GM23338 (cell line): ENCODE data around the gene TPD52L2.

Experiments used
- CREB1 ChIP-seq: fragments of 250-450 bp; sonication (Bioruptor Pico); IDR thresholded peaks from 2 replicates; pipeline ENCODE4 v1.5.0; 2020; ENCODE audit warnings: low read depth, mild to moderate bottlenecking, moderate library complexity
- EZH2 ChIP-seq: fragments of 200-600 bp; sonication (generic); IDR thresholded peaks from one replicate; pipeline ENCODE4 v1.8.0; 2017; ENCODE audit warnings: antibody characterized with exemption, mild to moderate bottlenecking, low read depth; ENCODE audit not compliant: unreplicated experiment
- EZH2phosphoT487 ChIP-seq: fragments of 200-600 bp; sonication (generic); IDR thresholded peaks from one replicate; pipeline ENCODE4 v1.8.1; 2018; ENCODE audit warnings: antibody characterized with exemption; ENCODE audit not compliant: unreplicated experiment
- JUNB ChIP-seq: IDR thresholded peaks from one replicate; pipeline ENCODE4 v1.6.1; 2016; ENCODE audit warnings: antibody characterized with exemption; ENCODE audit not compliant: unreplicated experiment
- NANOG ChIP-seq: IDR thresholded peaks from 2 replicates; pipeline ENCODE4 v1.6.1; 2016; ENCODE audit warnings: antibody characterized with exemption, borderline replicate concordance
- POLR2AphosphoS5 ChIP-seq: IDR thresholded peaks from 2 replicates; pipeline ENCODE4 v1.6.1; 2016; ENCODE audit warnings: antibody characterized with exemption, low read depth
- STAT1 ChIP-seq: IDR thresholded peaks from one replicate; pipeline ENCODE4 v1.6.1; 2016; ENCODE audit warnings: antibody characterized with exemption; ENCODE audit not compliant: unreplicated experiment
- ZNF114 ChIP-seq: fragments of 250-450 bp; sonication (Bioruptor Pico); IDR thresholded peaks from 2 replicates; pipeline ENCODE4 v1.5.0; 2020; ENCODE audit warnings: mild to moderate bottlenecking, moderate library complexity
- TF ChIP-seq, protein P1 (sequence below), 2 experiments: fragments of 200-600 bp in 1 of 2; sonication (generic) in 1 of 2; conservative IDR thresholded peaks; 2 replicates each; pipeline versions ENCODE4 v1.5.1 to v1.6.1; 2016 to 2017; ENCODE audit warnings: antibody characterized with exemption in 2 of 2, low read depth in 2 of 2, mild to moderate bottlenecking in 2 of 2, moderate library complexity in 1 of 2
- TF ChIP-seq, protein P2 (sequence below): IDR thresholded peaks from one replicate; pipeline ENCODE4 v1.6.1; 2018; ENCODE audit warnings: antibody characterized with exemption; ENCODE audit not compliant: unreplicated experiment
- TF ChIP-seq, protein P3 (sequence below): IDR thresholded peaks from 2 replicates; pipeline ENCODE4 v1.6.1; 2016; ENCODE audit warnings: antibody characterized with exemption

DNA sequence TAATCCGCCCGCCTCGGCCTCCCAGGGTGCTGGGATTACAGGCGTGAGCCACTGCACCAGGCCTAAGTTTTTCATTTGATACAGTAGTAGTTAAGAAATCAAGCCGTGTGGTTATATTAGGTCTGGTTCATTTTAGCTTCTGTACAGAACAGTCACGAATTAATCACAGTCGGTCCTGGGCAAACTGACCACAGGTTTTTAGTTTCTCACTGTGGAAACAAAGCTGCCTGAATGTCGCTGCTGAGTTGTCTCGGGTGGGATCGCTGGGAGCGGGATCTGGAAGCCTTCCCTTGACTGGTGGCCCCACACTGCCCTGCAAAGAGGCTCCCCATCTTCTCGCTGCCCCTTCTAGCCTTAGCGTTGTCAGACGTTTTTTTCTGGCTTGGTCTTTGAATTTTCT, 72.5 kb downstream of the TPD52L2 start:
- TF ChIP-seq, protein P1, sequence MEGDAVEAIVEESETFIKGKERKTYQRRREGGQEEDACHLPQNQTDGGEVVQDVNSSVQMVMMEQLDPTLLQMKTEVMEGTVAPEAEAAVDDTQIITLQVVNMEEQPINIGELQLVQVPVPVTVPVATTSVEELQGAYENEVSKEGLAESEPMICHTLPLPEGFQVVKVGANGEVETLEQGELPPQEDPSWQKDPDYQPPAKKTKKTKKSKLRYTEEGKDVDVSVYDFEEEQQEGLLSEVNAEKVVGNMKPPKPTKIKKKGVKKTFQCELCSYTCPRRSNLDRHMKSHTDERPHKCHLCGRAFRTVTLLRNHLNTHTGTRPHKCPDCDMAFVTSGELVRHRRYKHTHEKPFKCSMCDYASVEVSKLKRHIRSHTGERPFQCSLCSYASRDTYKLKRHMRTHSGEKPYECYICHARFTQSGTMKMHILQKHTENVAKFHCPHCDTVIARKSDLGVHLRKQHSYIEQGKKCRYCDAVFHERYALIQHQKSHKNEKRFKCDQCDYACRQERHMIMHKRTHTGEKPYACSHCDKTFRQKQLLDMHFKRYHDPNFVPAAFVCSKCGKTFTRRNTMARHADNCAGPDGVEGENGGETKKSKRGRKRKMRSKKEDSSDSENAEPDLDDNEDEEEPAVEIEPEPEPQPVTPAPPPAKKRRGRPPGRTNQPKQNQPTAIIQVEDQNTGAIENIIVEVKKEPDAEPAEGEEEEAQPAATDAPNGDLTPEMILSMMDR (conservative IDR thresholded peaks at IDR 0.05; ENCODE audit: low read depth in 2 of 2) = no peak
- TF ChIP-seq, protein P2, sequence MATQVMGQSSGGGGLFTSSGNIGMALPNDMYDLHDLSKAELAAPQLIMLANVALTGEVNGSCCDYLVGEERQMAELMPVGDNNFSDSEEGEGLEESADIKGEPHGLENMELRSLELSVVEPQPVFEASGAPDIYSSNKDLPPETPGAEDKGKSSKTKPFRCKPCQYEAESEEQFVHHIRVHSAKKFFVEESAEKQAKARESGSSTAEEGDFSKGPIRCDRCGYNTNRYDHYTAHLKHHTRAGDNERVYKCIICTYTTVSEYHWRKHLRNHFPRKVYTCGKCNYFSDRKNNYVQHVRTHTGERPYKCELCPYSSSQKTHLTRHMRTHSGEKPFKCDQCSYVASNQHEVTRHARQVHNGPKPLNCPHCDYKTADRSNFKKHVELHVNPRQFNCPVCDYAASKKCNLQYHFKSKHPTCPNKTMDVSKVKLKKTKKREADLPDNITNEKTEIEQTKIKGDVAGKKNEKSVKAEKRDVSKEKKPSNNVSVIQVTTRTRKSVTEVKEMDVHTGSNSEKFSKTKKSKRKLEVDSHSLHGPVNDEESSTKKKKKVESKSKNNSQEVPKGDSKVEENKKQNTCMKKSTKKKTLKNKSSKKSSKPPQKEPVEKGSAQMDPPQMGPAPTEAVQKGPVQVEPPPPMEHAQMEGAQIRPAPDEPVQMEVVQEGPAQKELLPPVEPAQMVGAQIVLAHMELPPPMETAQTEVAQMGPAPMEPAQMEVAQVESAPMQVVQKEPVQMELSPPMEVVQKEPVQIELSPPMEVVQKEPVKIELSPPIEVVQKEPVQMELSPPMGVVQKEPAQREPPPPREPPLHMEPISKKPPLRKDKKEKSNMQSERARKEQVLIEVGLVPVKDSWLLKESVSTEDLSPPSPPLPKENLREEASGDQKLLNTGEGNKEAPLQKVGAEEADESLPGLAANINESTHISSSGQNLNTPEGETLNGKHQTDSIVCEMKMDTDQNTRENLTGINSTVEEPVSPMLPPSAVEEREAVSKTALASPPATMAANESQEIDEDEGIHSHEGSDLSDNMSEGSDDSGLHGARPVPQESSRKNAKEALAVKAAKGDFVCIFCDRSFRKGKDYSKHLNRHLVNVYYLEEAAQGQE = no peak
- TF ChIP-seq EZH2 (no peak), EZH2phosphoT487 (no peak), CREB1 (CRISPR knock-in tag) (no peak), NANOG (no peak), POLR2AphosphoS5 (no peak), ZNF114 (CRISPR knock-in tag) (no peak), JUNB (no peak), STAT1 (no peak)
- TF ChIP-seq, protein P3, sequence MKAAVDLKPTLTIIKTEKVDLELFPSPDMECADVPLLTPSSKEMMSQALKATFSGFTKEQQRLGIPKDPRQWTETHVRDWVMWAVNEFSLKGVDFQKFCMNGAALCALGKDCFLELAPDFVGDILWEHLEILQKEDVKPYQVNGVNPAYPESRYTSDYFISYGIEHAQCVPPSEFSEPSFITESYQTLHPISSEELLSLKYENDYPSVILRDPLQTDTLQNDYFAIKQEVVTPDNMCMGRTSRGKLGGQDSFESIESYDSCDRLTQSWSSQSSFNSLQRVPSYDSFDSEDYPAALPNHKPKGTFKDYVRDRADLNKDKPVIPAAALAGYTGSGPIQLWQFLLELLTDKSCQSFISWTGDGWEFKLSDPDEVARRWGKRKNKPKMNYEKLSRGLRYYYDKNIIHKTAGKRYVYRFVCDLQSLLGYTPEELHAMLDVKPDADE = no peak
